NT2/D1 (cell line): ENCODE measurements around the gene MAGI2.

ENCODE experiments used
- DNase-seq: peaks from one replicate; pipeline ENCODE4 v3.0.0-alpha.2; 2011; ENCODE audit warnings: low read depth, low spot score
- H3K27me3 ChIP-seq: 2 replicates; pipeline ENCODE4 v1.6.0; 2011; ENCODE audit warnings: mild to moderate bottlenecking; ENCODE audit not compliant: insufficient read length, insufficient read depth
- H3K36me3 ChIP-seq: 2 replicates; pipeline ENCODE4 v1.6.1; 2011; ENCODE audit warnings: mild to moderate bottlenecking, low read length, mixed read lengths; ENCODE audit not compliant: insufficient read depth, insufficient read length
- H3K4me1 ChIP-seq: 2 replicates; pipeline ENCODE4 v1.5.1; 2011; ENCODE audit not compliant: insufficient read depth, insufficient read length
- H3K4me3 ChIP-seq: 2 replicates; pipeline ENCODE4 v1.5.1; 2011; ENCODE audit warnings: low read depth; ENCODE audit not compliant: insufficient read length
- H3K9ac ChIP-seq: 2 replicates; pipeline ENCODE4 v1.6.0; 2011; ENCODE audit warnings: low read depth; ENCODE audit not compliant: insufficient read length
- H3K9me3 ChIP-seq: 2 replicates; pipeline ENCODE4 v1.5.1; 2011; ENCODE audit warnings: mild to moderate bottlenecking, low read length; ENCODE audit not compliant: insufficient read depth
- SUZ12 ChIP-seq: IDR thresholded peaks from 2 replicates; pipeline ENCODE4 v1.6.1; 2011; ENCODE audit not compliant: insufficient read length, insufficient read depth; ENCODE audit errors: extremely low read depth
- YY1 ChIP-seq: IDR thresholded peaks from 2 replicates; pipeline ENCODE4 v1.6.1; 2011; ENCODE audit not compliant: insufficient read length, insufficient read depth
- ZNF274 ChIP-seq: IDR thresholded peaks from 2 replicates; pipeline ENCODE4 v1.6.1; 2011; ENCODE audit warnings: mild to moderate bottlenecking, low read depth, low read length

MAGI2 gene

GRCh38 chr7:78317371-78317770 lies 1136.1 kb downstream of the MAGI2 start:
- TF ChIP-seq SUZ12, result no peak
- no peak for TF ChIP-seq ZNF274
- TF ChIP-seq YY1, result no peak
- Histone ChIP-seq H3K27me3 (no peaks in the 10 kb centered on the region), H3K4me1 (no peaks in the 10 kb centered on the region), H3K4me3 (no peak overlapping the region), H3K36me3 (no peaks in the 10 kb centered on the region), H3K9me3 (no peaks in the 10 kb centered on the region), H3K9ac (no peak overlapping the region)
- no peak for DNase-seq

GRCh38 chr7:78316110-78316509 lies 1137.4 kb downstream of the MAGI2 start:
- H3K36me3 ChIP-seq, result no peaks in the 10 kb centered on the region
- H3K27me3 ChIP-seq, result no peaks in the 10 kb centered on the region
- no peaks in the 10 kb centered on the region for H3K4me1 ChIP-seq
- H3K9me3 ChIP-seq, result no peaks in the 10 kb centered on the region
- H3K9ac ChIP-seq, result no peak overlapping the region
- no peak for TF ChIP-seq ZNF274
- TF ChIP-seq YY1, result no peak
- no peak for TF ChIP-seq SUZ12
- H3K4me3 ChIP-seq, result no peak overlapping the region
- DNase-seq, result no peak

GRCh38 chr7:78315119-78315518 lies 1138.3 kb downstream of the MAGI2 start:
- Histone ChIP-seq H3K9ac (no peak overlapping the region), H3K36me3 (no peaks in the 10 kb centered on the region), H3K9me3 (no peaks in the 10 kb centered on the region), H3K4me1 (no peaks in the 10 kb centered on the region), H3K4me3 (no peak overlapping the region), H3K27me3 (no peaks in the 10 kb centered on the region)
- no peak for DNase-seq
- TF ChIP-seq ZNF274 (no peak), YY1 (no peak), SUZ12 (no peak)

DNA sequence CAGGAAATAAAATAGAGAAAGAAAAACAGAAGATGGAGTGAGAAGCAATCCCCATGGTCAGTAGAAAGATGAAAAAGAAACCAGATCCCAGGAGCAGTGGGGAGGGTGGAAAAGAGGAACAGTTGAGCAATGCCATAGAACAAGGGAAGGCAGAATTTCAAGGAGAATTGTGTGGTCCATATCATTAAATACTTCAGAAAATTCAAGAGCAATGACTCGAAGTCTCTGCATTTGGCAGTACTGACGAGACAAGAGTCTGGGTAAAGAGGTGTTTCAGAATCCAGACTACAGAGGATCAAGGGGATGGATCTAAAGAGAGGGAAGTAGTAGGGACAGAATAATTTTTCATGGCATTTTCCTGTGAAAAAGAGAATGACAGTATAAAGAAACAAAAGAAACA lies 1142.3 kb downstream of the MAGI2 start:
- no peaks in the 10 kb centered on the region for H3K9me3 ChIP-seq
- no peak overlapping the region for H3K4me3 ChIP-seq
- H3K36me3 ChIP-seq, result no peaks in the 10 kb centered on the region
- no peak overlapping the region for H3K9ac ChIP-seq
- DNase-seq, result no peak
- H3K27me3 ChIP-seq, result no peaks in the 10 kb centered on the region
- TF ChIP-seq ZNF274 (no peak), SUZ12 (no peak), YY1 (no peak)
- no peaks in the 10 kb centered on the region for H3K4me1 ChIP-seq

DNA sequence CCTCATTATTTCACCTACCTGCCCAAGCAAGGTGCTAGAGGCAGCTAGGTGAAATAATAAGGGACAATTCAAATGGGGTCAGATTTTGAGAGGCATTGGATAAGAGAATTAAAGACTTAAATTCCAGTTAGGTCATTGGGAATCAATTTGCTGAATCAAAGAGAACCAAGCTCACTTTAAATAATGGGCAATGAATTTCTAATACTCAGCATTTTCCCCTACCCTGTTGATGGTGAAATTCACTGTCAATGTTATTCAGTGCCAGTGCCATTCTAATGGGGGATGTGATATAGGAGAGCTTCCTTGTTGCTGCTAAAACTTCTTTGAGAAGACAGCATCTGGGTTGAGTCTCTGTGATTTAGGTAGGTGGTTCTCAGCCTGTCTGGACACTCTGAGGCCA lies 1145.6 kb downstream of the MAGI2 start:
- no peak for TF ChIP-seq YY1
- TF ChIP-seq SUZ12, result no peak
- TF ChIP-seq ZNF274, result no peak
- Histone ChIP-seq H3K36me3 (no peaks in the 10 kb centered on the region), H3K4me3 (no peak overlapping the region), H3K27me3 (no peaks in the 10 kb centered on the region), H3K9me3 (no peaks in the 10 kb centered on the region), H3K9ac (no peak overlapping the region), H3K4me1 (no peaks in the 10 kb centered on the region)
- no peak for DNase-seq

GRCh38 chr7:78306634-78307033 lies 1146.8 kb downstream of the MAGI2 start:
- Histone ChIP-seq H3K9ac (no peak overlapping the region), H3K36me3 (no peaks in the 10 kb centered on the region), H3K9me3 (no peaks in the 10 kb centered on the region), H3K27me3 (no peaks in the 10 kb centered on the region), H3K4me3 (no peak overlapping the region), H3K4me1 (no peaks in the 10 kb centered on the region)
- no peak for TF ChIP-seq SUZ12
- TF ChIP-seq YY1, result no peak
- TF ChIP-seq ZNF274, result no peak
- DNase-seq, result no peak

DNA sequence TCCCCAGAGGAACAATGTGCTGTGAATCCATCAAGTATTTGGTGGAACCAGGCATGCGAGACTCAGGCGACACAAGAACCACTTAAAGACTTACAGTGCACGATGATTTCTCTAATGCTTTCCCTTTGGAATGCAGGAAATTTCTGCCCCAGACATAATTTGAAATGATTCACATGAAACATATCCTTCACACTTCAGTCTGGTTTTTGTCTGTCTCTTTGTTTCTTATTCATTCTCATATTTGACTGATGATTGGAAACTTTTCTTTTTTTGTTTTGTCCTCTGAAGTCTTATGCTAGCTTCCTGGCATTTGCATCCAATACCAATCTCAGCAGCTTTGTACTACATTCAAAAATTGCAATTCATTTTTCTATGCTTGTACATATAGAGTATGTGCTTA lies 1152.1 kb downstream of the MAGI2 start:
- no peak for TF ChIP-seq YY1
- no peak for TF ChIP-seq SUZ12
- TF ChIP-seq ZNF274, result no peak
- Histone ChIP-seq H3K9ac (no peak overlapping the region), H3K4me3 (no peak overlapping the region), H3K36me3 (no peaks in the 10 kb centered on the region), H3K9me3 (no peaks in the 10 kb centered on the region), H3K27me3 (no peaks in the 10 kb centered on the region), H3K4me1 (no peaks in the 10 kb centered on the region)
- DNase-seq, result no peak

GRCh38 chr7:78299088-78299487 lies 1154.4 kb downstream of the MAGI2 start:
- no peak for DNase-seq
- Histone ChIP-seq H3K27me3 (no peaks in the 10 kb centered on the region), H3K4me1 (no peaks in the 10 kb centered on the region), H3K9ac (no peak overlapping the region), H3K9me3 (no peaks in the 10 kb centered on the region), H3K36me3 (no peaks in the 10 kb centered on the region), H3K4me3 (no peak overlapping the region)
- TF ChIP-seq ZNF274 (no peak), YY1 (no peak), SUZ12 (no peak)
